Kidney epithelial cell (primary cell): ENCODE measurements around the gene CBR3. TPM values are rescaled to one million over a fixed set of nuclear protein-coding genes. Genes with fewer than 3 reads are reported as not detected.

Source experiments
- DNase-seq: peaks from one replicate; pipeline ENCODE4 v3.0.0-alpha.2; 2010; ENCODE audit warnings: low read depth
- H3K27me3 ChIP-seq: 2 replicates; pipeline ENCODE4 v1.6.0; 2011; ENCODE audit warnings: low read length; ENCODE audit not compliant: control insufficient read depth, insufficient read depth
- H3K36me3 ChIP-seq: 2 replicates; pipeline ENCODE4 v1.5.1; 2011; ENCODE audit warnings: low read length; ENCODE audit not compliant: control insufficient read depth, insufficient read depth
- H3K4me3 ChIP-seq: 2 replicates; pipeline ENCODE4 v1.5.1; 2011; ENCODE audit warnings: low read depth, mild to moderate bottlenecking, control low read depth, low read length
- total RNA-seq: library from RNA; depleted of rRNA; stranded (reverse); fragments of >200 nt; gene quantifications from 2 replicates; pipeline ENCODE4 v1.2.3, GENCODE V29; 2015
- TF ChIP-seq, protein P1 (sequence below): IDR thresholded peaks from 2 replicates; pipeline ENCODE4 v1.5.1; 2011; ENCODE audit warnings: mild to moderate bottlenecking, moderate library complexity, low read length, control low read depth, inconsistent platforms; ENCODE audit not compliant: insufficient read depth, poor library complexity, severe bottlenecking

The CBR3 gene
- total RNA-seq, 1 donor from 2014 or later = 0.21 TPM

DNA sequence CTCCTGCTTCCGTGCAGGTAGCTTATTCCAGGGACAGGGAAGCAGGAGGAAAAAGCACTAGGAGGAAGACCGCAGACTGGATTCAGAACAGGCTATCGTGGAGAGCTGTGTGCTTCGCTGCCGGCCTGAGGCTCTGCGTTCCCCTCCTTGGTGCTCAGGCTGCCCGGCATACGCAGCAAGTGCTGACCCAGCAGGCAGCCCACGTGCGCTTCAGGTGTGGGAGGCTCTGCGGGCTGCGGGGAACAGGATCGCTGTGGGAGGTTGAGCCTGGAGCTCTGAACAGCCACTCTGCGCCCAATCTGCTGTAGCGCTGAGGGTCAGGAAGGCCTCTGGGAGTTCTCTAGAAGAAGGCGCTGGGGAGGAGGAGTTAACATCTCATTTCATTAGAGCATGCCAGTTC is 49.7 kb downstream of the CBR3 start:
- DNase-seq = no peak
- Histone ChIP-seq H3K4me3 (no peak overlapping the region), H3K27me3 (no peaks in the 10 kb centered on the region), H3K36me3 (peaks cover 1% of the 10 kb centered on the region)
- TF ChIP-seq, protein P1, sequence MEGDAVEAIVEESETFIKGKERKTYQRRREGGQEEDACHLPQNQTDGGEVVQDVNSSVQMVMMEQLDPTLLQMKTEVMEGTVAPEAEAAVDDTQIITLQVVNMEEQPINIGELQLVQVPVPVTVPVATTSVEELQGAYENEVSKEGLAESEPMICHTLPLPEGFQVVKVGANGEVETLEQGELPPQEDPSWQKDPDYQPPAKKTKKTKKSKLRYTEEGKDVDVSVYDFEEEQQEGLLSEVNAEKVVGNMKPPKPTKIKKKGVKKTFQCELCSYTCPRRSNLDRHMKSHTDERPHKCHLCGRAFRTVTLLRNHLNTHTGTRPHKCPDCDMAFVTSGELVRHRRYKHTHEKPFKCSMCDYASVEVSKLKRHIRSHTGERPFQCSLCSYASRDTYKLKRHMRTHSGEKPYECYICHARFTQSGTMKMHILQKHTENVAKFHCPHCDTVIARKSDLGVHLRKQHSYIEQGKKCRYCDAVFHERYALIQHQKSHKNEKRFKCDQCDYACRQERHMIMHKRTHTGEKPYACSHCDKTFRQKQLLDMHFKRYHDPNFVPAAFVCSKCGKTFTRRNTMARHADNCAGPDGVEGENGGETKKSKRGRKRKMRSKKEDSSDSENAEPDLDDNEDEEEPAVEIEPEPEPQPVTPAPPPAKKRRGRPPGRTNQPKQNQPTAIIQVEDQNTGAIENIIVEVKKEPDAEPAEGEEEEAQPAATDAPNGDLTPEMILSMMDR = no peak

DNA sequence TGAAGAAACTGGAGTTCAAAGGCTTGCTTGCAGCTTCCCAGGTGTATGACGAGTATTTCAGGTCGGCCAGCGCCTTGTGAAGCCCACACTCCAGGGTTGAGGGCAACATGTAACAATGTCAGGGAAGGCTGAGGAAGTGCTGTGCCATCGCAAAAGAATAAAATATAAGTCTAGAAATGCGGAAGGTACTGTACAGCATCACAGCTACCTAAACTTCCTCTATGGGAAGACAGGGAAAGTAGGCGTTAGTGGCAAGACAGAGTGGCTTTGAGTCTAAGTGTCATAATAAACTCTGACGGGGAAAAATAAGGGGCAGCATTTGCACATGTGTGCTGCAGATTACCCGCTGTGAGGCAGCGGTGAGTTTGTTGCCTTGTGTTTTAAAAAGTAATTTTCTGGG is 50.6 kb downstream of the CBR3 start:
- H3K36me3 ChIP-seq = peaks cover 1% of the 10 kb centered on the region
- no peak overlapping the region for H3K4me3 ChIP-seq
- TF ChIP-seq, protein P1 = no peak
- no peak for DNase-seq
- H3K27me3 ChIP-seq = no peaks in the 10 kb centered on the region

DNA sequence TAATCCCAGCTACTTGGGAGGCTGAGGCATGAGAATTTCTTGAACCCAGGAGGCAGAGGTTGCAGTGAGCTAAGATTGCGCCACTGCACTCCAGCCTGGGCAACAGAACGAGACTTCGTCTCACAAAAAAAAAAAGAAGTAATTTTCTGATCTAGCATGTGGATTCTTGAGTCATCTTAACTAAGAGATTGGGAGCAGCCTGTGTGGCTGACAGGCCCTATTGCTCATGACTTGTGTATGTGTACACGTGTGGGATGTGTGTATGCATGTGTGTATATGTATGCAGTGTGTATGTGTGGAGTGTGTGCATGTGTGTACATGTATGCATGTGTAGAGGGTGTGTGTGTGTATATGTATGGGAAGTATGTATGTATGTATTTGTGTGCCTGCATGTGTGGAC is 51.2 kb downstream of the CBR3 start:
- Histone ChIP-seq H3K4me3 (no peak overlapping the region), H3K27me3 (no peaks in the 10 kb centered on the region), H3K36me3 (peaks cover 1% of the 10 kb centered on the region)
- no peak for DNase-seq
- TF ChIP-seq, protein P1 = no peak

DNA sequence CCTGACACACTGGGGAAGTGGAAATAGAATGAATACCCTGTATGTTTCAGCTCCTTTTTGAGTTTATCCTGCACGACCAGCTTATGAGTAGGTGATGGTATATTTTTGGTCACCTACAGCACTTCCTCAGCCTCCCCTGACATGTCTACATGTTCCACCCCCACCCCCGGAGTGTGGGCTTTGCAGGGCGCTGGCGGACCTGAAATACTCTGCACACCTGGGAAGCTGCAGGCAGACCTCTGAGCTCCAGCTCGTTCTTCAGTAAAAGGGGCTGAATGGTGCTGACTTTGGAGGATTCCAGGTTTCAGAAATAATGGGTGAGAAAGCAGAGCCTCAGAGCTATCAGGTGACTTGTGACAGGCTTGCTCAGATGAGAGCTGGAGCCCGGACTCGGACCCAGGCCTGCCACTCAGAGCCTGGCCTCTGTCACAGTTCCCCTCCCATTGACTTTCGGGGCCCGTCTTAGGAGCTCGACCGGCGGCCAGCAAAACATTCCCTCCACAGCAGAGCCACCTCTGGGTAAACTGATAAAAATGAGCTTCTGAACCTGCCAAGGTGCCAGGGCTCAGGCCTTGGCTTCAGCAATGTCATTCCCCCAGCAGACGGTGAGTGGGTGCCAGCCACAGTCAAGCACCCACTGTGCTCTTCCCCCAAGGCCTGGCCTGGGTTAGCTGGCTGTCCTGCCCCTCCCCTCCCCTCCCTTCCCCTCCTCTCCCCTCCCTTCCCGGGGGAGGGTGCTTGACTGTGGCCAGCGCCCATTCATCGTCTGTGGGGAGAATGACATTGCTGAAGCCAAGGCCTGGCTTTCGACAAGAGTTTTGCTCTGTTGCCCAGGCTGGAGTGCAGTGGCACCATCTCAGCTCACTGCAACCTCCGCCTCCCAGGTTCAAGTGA is 51.9 kb downstream of the CBR3 start:
- Histone ChIP-seq H3K27me3 (no peaks in the 10 kb centered on the region), H3K4me3 (no peak overlapping the region), H3K36me3 (peaks cover 1% of the 10 kb centered on the region)
- TF ChIP-seq, protein P1 = no peak
- no peak for DNase-seq

DNA sequence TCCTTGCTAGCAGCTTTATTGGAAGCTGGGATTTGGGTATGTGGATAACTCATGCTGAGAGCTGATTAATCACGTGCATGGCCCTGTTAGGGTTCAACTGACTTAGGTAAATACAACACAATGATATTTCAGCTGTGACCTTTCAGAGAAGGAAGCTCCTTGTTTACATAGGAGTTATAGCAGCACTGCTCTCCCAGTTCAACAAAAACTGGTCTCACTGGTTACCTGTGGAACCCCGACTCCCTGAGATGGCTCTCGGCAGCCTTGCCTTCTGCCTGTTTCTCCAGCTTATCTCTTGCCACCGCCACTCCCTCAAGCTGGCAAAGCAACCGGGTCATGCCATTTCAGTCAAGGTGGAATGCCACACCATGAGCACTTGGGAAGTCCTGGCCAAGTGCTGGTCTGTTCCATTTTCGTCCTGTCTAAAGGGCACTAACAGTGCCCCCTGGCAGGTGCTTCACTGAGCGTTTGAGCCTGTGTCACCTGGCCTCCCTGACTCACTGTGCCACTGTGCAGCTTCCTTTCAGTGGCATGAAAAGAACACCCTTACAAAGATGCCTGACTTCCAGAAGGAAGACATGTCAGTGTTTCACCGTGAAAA is 53.3 kb downstream of the CBR3 start:
- no peak for DNase-seq
- Histone ChIP-seq H3K4me3 (no peak overlapping the region), H3K27me3 (no peaks in the 10 kb centered on the region), H3K36me3 (peaks cover 1% of the 10 kb centered on the region)
- TF ChIP-seq, protein P1 = no peak
